Measurements from ENCODE around the gene NXPH1. TPM values are rescaled to one million over a fixed set of nuclear protein-coding genes. Genes with fewer than 3 reads are reported as not detected.

The NXPH1 gene
- total and polyA plus RNA-seq, 2 experiments from 2014 or later = 0.45 to 3.0 TPM

- Histone ChIP-seq H3K27me3 (ENCODE audit: insufficient read depth) (no peaks in the 10 kb centered on the region), H3K4me2 (no peak overlapping the region), H3K79me2 (replicated peaks; ENCODE audit: insufficient read depth) (no peaks in the 10 kb centered on the region), H3K4me3 (no peak overlapping the region), H3K27ac (ENCODE audit: low read depth) (no peak overlapping the region), H4K20me1 (replicated peaks; ENCODE audit: insufficient read depth) (no peaks in the 10 kb centered on the region), H3F3A (replicated peaks; ENCODE audit: low read depth) (no peaks in the 10 kb centered on the region), H2AFZ (no peak overlapping the region), H3K4me1 (ENCODE audit: insufficient read depth) (peaks cover 24% of the 10 kb centered on the region), H3K9me2 (ENCODE audit: insufficient read depth) (peaks cover 3% of the 10 kb centered on the region; the same call in 1 of the 2 replicates), H3K36me3 (ENCODE audit: insufficient read depth) (no peaks in the 10 kb centered on the region)
- no peak overlapping the region for H3K27ac Mint-ChIP-seq
- no peak overlapping the region for H3K4me3 Mint-ChIP-seq
- DNase-seq (ENCODE audit: low spot score) (no peak), ATAC-seq (no peak)
- H3K36me3 Mint-ChIP-seq (ENCODE audit: low read depth) = no peaks in the 10 kb centered on the region
- peaks cover 22% of the 10 kb centered on the region for H3K4me1 Mint-ChIP-seq
- no peaks in the 10 kb centered on the region for H3K27me3 Mint-ChIP-seq (ENCODE audit: insufficient read depth, low read depth, poor library complexity)
- no peaks in the 10 kb centered on the region for H3K9me3 Mint-ChIP-seq
- no peak for TF ChIP-seq CREB1 (CRISPR knock-in tag; IDR thresholded peaks at IDR 0.05; ENCODE audit: low read depth)
- no peak for TF ChIP-seq NANOG (IDR thresholded peaks at IDR 0.05; ENCODE audit: borderline replicate concordance)
- no peak for TF ChIP-seq EZH2phosphoT487 (IDR thresholded peaks at IDR 0.05; ENCODE audit: unreplicated experiment)
- no peak for TF ChIP-seq ZNF462 (CRISPR knock-in tag; IDR thresholded peaks at IDR 0.05)
- no peak for TF ChIP-seq POLR2AphosphoS5 (IDR thresholded peaks at IDR 0.05; ENCODE audit: low read depth)
- TF ChIP-seq ETS1 (IDR thresholded peaks at IDR 0.05) = no peak
- no peak for TF ChIP-seq CTCF (conservative IDR thresholded peaks at IDR 0.05; ENCODE audit: low read depth in 2 of 2)
- TF ChIP-seq ZNF331 (CRISPR knock-in tag; IDR thresholded peaks at IDR 0.05; ENCODE audit: low read depth) = no peak
- no peak for TF ChIP-seq REST (IDR thresholded peaks at IDR 0.05; ENCODE audit: unreplicated experiment)
- no peak for TF ChIP-seq EZH2 (IDR thresholded peaks at IDR 0.05; ENCODE audit: low read depth, unreplicated experiment)
Measured at GRCh38 chr7:8597565-8597964, 164.2 kb downstream of the NXPH1 start.
